Activated T-cell treated with anti-CD3 and anti-CD28 coated beads, Interleukin-2, amount 50 U/mL, for 24 hours (primary cell): ENCODE measurements around the gene PDE11A.

Source experiments
- DNase-seq: peaks from one replicate; pipeline ENCODE4 v3.0.0-alpha.2; 2020
- H3K27ac Mint-ChIP-seq: 2 replicates; pipeline ENCODE4 v1.8.0; 2020; ENCODE audit warnings: mild to moderate bottlenecking, mixed read lengths
- H3K27me3 Mint-ChIP-seq: 2 replicates; pipeline ENCODE4 v1.8.0; 2020; ENCODE audit warnings: mixed read lengths
- H3K36me3 Mint-ChIP-seq: 2 replicates; pipeline ENCODE4 v1.8.0; 2020; ENCODE audit warnings: low read depth, mixed read lengths
- H3K4me1 Mint-ChIP-seq: 2 replicates; pipeline ENCODE4 v1.8.0; 2020; ENCODE audit warnings: low read depth, mixed read lengths
- H3K4me3 Mint-ChIP-seq: 2 replicates; pipeline ENCODE4 v1.8.0; 2020; ENCODE audit warnings: mild to moderate bottlenecking, moderate library complexity, mixed read lengths
- H3K9me3 Mint-ChIP-seq: 2 replicates; pipeline ENCODE4 v1.8.0; 2020; ENCODE audit warnings: mixed read lengths

Gene PDE11A

DNA sequence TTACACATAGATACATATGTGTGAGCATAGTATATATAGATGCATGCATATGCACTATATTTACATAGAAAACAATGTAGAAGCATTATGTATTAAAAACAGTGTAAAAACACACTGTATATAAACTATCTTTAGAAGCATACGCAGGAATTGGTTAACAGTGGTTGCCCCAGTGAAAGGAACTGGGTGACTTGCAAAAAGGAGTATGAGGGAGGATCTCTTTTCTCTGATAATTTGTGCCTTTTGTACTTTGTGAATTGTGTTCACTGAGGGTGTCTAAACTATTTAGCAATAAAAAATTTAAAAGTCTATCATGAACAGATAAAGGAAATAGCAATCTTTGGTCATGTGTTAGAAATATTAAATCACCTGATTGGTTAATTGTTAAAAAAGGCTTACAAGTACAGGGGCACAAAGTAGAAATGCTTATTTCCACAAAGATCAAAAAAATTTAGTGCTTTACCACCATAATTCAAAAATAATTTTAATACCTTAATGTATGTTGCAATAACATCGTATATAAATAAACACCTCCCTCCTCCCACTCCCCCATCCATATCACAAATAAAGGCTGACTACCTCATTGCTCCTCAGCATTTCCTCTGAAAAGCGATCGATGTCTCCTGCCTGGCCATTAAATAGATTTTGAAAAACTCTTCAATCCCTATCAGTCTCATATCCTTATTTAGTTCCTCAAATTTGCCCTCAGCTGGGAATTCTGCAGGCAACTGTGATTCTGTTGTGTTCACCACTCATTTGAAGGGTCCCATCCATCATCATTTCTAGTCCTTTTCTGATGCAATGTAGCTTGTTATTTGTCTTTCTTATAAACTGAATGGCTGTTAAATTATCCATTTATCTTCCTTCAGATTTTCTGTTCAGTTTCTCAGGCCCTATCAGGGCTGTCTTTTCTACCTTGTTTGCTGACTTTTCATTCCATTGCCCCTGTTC, 422.7 kb downstream of the PDE11A start:
- no peak for DNase-seq
- Mint-ChIP-seq H3K27me3 (peaks cover 50% of the 10 kb centered on the region), H3K9me3 (peaks cover under 1% of the 10 kb centered on the region), H3K4me3 (no peak overlapping the region), H3K27ac (no peak overlapping the region), H3K36me3 (no peaks in the 10 kb centered on the region), H3K4me1 (no peaks in the 10 kb centered on the region)

- H3K27me3 Mint-ChIP-seq = peaks cover 41% of the 10 kb centered on the region
- H3K9me3 Mint-ChIP-seq = peaks cover 2% of the 10 kb centered on the region
- H3K36me3 Mint-ChIP-seq = no peaks in the 10 kb centered on the region
- H3K27ac Mint-ChIP-seq = no peak overlapping the region
- H3K4me1 Mint-ChIP-seq = no peaks in the 10 kb centered on the region
- no peak overlapping the region for H3K4me3 Mint-ChIP-seq
- no peak for DNase-seq
Measured at GRCh38 chr2:177646791-177647190, 425.8 kb downstream of the PDE11A start.

- Mint-ChIP-seq H3K36me3 (no peaks in the 10 kb centered on the region), H3K27me3 (peaks cover 42% of the 10 kb centered on the region), H3K27ac (no peak overlapping the region), H3K4me1 (no peaks in the 10 kb centered on the region), H3K4me3 (no peak overlapping the region), H3K9me3 (peaks cover 2% of the 10 kb centered on the region)
- no peak for DNase-seq
Measured at GRCh38 chr2:177646241-177646640, 426.3 kb downstream of the PDE11A start.

- DNase-seq = no peak
- no peaks in the 10 kb centered on the region for H3K4me1 Mint-ChIP-seq
- H3K4me3 Mint-ChIP-seq = no peak overlapping the region
- H3K9me3 Mint-ChIP-seq = peaks cover 2% of the 10 kb centered on the region
- no peaks in the 10 kb centered on the region for H3K36me3 Mint-ChIP-seq
- peaks cover 35% of the 10 kb centered on the region for H3K27me3 Mint-ChIP-seq
- H3K27ac Mint-ChIP-seq = no peak overlapping the region
Measured at GRCh38 chr2:177641331-177641730, 431.2 kb downstream of the PDE11A start.

DNA sequence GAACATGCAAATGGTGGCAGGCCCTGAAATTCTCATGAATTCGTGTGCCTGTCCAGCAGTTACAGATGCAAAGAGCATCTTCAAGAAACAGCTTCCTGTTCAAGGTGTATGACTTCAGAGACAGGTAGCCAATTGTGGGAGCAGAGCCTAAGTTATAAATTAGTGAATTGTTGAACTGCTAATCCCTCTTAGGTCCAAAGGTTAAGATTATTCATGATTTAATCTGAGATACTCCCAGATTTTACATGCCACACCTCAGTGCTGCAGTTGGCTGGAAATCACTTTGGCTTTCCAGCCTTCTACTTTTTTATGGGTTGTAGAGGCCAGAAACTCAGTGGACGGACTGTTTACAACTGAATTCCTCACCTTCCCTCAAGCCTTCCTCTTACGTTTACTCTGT, 432.2 kb downstream of the PDE11A start:
- Mint-ChIP-seq H3K27me3 (peaks cover 34% of the 10 kb centered on the region), H3K4me1 (no peaks in the 10 kb centered on the region), H3K36me3 (no peaks in the 10 kb centered on the region), H3K4me3 (no peak overlapping the region), H3K27ac (no peak overlapping the region), H3K9me3 (peaks cover 2% of the 10 kb centered on the region)
- no peak for DNase-seq

GRCh38 chr2:177639262-177639914, 433.2 kb downstream of the PDE11A start:
- H3K36me3 Mint-ChIP-seq = no peaks in the 10 kb centered on the region
- no peak for DNase-seq
- no peak overlapping the region for H3K4me3 Mint-ChIP-seq
- H3K27ac Mint-ChIP-seq = no peak overlapping the region
- peaks cover 29% of the 10 kb centered on the region for H3K27me3 Mint-ChIP-seq
- no peaks in the 10 kb centered on the region for H3K9me3 Mint-ChIP-seq
- no peaks in the 10 kb centered on the region for H3K4me1 Mint-ChIP-seq

GRCh38 chr2:177638507-177638906, 434.1 kb downstream of the PDE11A start:
- Mint-ChIP-seq H3K36me3 (no peaks in the 10 kb centered on the region), H3K4me3 (no peak overlapping the region), H3K27ac (no peak overlapping the region), H3K27me3 (peaks cover 27% of the 10 kb centered on the region), H3K4me1 (no peaks in the 10 kb centered on the region), H3K9me3 (no peaks in the 10 kb centered on the region)
- no peak for DNase-seq

- no peak for DNase-seq
- H3K4me3 Mint-ChIP-seq = no peak overlapping the region
- no peaks in the 10 kb centered on the region for H3K4me1 Mint-ChIP-seq
- H3K36me3 Mint-ChIP-seq = no peaks in the 10 kb centered on the region
- H3K27ac Mint-ChIP-seq = no peak overlapping the region
- H3K9me3 Mint-ChIP-seq = no peaks in the 10 kb centered on the region
- H3K27me3 Mint-ChIP-seq = peaks cover 16% of the 10 kb centered on the region
Measured at GRCh38 chr2:177636672-177637071, 435.9 kb downstream of the PDE11A start.

DNA sequence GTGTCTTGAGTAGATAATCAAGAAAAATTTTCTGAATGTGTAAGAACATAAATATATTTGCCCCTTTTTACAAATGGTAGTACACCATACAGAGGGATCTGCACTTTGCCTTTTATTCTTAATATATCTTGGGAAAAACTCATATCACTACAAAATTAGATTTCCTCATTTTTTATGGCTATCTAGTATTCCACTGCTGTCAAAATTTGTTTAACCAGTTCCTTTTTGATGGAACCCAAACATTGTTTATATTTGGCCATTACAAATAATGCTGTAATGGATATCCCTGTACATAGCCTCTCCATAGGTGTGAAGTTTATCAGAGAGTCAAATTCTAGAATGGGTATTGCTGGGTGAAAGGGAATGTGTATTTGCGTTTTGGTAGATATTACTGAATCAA, 436.9 kb downstream of the PDE11A start:
- Mint-ChIP-seq H3K4me1 (no peaks in the 10 kb centered on the region), H3K27ac (no peak overlapping the region), H3K27me3 (peaks cover 11% of the 10 kb centered on the region), H3K4me3 (no peak overlapping the region), H3K9me3 (no peaks in the 10 kb centered on the region), H3K36me3 (no peaks in the 10 kb centered on the region)
- DNase-seq = no peak

DNA sequence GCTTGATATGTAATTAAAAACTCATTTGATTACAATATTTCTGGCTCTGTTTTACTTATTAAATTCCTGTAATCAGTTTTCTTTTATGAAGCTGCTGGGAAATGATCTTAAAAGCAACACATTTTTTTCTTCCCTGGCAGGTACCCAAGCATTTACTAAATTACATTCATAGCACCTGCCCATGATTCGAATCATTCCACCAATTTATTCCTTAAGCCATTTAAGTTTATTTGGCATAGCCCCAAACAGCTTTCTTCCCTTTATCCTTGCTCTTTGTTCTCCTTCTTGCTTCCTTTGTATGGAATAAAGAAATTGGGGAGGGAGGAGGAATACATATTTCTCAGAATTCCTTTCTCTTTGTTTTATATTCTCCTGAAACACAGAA, 438.7 kb downstream of the PDE11A start:
- no peak overlapping the region for H3K4me3 Mint-ChIP-seq
- no peak overlapping the region for H3K27ac Mint-ChIP-seq
- H3K9me3 Mint-ChIP-seq = no peaks in the 10 kb centered on the region
- no peak for DNase-seq
- no peaks in the 10 kb centered on the region for H3K4me1 Mint-ChIP-seq
- peaks cover 10% of the 10 kb centered on the region for H3K27me3 Mint-ChIP-seq
- H3K36me3 Mint-ChIP-seq = no peaks in the 10 kb centered on the region

- H3K27ac Mint-ChIP-seq = no peak overlapping the region
- no peaks in the 10 kb centered on the region for H3K4me1 Mint-ChIP-seq
- H3K36me3 Mint-ChIP-seq = no peaks in the 10 kb centered on the region
- H3K9me3 Mint-ChIP-seq = no peaks in the 10 kb centered on the region
- no peak for DNase-seq
- no peak overlapping the region for H3K4me3 Mint-ChIP-seq
- H3K27me3 Mint-ChIP-seq = peaks cover 8% of the 10 kb centered on the region
Measured at GRCh38 chr2:177633111-177633510, 439.5 kb downstream of the PDE11A start.

- Mint-ChIP-seq H3K9me3 (no peaks in the 10 kb centered on the region), H3K27ac (no peak overlapping the region), H3K36me3 (no peaks in the 10 kb centered on the region), H3K27me3 (peaks cover 12% of the 10 kb centered on the region), H3K4me1 (no peaks in the 10 kb centered on the region), H3K4me3 (no peak overlapping the region)
- DNase-seq = no peak
Measured at GRCh38 chr2:177631680-177632079, 440.9 kb downstream of the PDE11A start.

DNA sequence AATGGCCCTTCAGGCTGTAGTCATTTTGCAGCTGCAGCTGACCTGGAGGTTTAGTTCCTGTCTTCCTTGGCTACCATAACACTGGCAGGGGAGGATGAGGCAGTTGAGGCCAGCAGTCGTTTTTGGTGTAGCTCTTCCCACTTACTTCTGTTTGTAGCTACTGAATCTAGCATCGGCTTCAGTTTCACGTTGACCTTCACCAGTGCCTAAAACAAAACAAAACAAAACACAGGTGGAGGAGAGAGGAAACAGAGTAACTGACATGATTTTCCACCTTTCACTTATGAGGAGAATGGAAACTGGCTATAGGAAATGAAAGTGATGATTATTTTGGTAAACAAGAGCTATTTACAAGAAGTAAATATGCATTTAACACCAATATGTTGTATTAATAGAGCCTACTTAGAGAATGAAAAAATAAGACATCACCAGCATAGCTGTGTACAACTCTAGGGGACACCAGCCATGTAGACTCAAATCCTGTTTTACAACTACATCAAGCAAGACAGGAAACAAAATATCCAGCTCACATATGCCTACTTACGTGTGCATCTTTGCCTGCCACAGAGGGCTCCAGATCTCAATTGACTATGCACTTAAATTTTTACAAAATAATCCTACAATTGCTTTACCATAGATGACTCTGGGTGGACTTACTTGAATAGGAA, 443.1 kb downstream of the PDE11A start:
- Mint-ChIP-seq H3K36me3 (no peaks in the 10 kb centered on the region), H3K4me3 (no peak overlapping the region), H3K4me1 (no peaks in the 10 kb centered on the region), H3K27ac (no peak overlapping the region), H3K9me3 (no peaks in the 10 kb centered on the region), H3K27me3 (peaks cover 19% of the 10 kb centered on the region)
- DNase-seq = no peak

- Mint-ChIP-seq H3K36me3 (no peaks in the 10 kb centered on the region), H3K9me3 (no peaks in the 10 kb centered on the region), H3K4me1 (no peaks in the 10 kb centered on the region), H3K27ac (no peak overlapping the region), H3K4me3 (no peak overlapping the region), H3K27me3 (peaks cover 19% of the 10 kb centered on the region)
- DNase-seq = no peak
Measured at GRCh38 chr2:177628831-177629230, 443.7 kb downstream of the PDE11A start.
